Activated T-helper 2 cell treated with anti-CD3 and anti-CD28 coated beads, Interferon-gamma antibody, Interleukin-2, Interleukin-4, amounts not matched to agents 10 μg/mL and 5 μg/mL and 100 μg/mL, durations not matched to agents 14 hours and 24 hours and 36 hours (primary cell): ENCODE measurements around the gene CSMD2. TPM values are rescaled to one million over a fixed set of nuclear protein-coding genes. Genes with fewer than 3 reads are reported as not detected.

Experiments
- DNase-seq: peaks from one replicate; pipeline ENCODE4 v3.0.0; 2021; ENCODE audit warnings: low spot score
- H3K27ac Mint-ChIP-seq: one replicate; pipeline ENCODE4 v1.8.0; 2021; ENCODE audit warnings: mixed read lengths
- H3K27me3 Mint-ChIP-seq: one replicate; pipeline ENCODE4 v1.8.0; 2021; ENCODE audit warnings: low read depth, mixed read lengths
- H3K36me3 Mint-ChIP-seq: one replicate; pipeline ENCODE4 v1.8.0; 2021; ENCODE audit warnings: low read depth, mixed read lengths
- H3K4me1 Mint-ChIP-seq: one replicate; pipeline ENCODE4 v1.8.0; 2021; ENCODE audit warnings: low read depth, mixed read lengths
- H3K4me3 Mint-ChIP-seq: one replicate; pipeline ENCODE4 v1.8.0; 2021; ENCODE audit warnings: low read depth, mild to moderate bottlenecking, moderate library complexity, mixed read lengths
- H3K9me3 Mint-ChIP-seq: one replicate; pipeline ENCODE4 v1.8.0; 2021; ENCODE audit warnings: mixed read lengths
- intact Hi-C: fragments of 100-400 bp; cut with micrococcal nuclease; formaldehyde crosslinking; loops from one replicate; pipeline ENCODE4 v1.15.1; 2023
- total RNA-seq: library from RNA; stranded (reverse); gene quantifications from 2 replicates; pipeline ENCODE4 v1.2.3, GENCODE V29; 2022

Gene CSMD2
- total RNA-seq, 1 donor from 2014 or later, result not detected

DNA sequence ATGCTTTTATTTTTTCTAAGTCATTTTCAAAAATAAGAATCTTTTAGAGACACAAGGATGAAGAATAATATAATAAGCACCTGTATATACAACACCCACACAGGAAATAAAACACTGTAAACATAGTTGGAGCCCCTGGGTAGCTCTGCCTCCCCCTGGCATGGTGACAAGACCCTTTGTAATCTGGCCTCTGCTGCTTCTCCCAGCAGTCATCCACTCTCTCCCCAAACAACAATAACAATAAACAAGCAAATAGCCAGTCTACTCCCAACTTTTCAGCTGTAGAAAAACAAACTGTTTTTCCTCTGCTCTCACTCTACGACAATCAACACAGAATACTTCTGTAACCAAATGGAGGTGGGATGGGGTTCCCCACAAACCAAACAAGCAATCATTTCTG lies 110.1 kb downstream of the CSMD2 start:
- Mint-ChIP-seq H3K36me3 (no peaks in the 10 kb centered on the region), H3K27me3 (no peaks in the 10 kb centered on the region), H3K9me3 (no peaks in the 10 kb centered on the region), H3K4me1 (no peaks in the 10 kb centered on the region), H3K4me3 (no peak overlapping the region), H3K27ac (no peak overlapping the region)
- DNase-seq, result no peak
- intact Hi-C loops, result no loop called here

DNA sequence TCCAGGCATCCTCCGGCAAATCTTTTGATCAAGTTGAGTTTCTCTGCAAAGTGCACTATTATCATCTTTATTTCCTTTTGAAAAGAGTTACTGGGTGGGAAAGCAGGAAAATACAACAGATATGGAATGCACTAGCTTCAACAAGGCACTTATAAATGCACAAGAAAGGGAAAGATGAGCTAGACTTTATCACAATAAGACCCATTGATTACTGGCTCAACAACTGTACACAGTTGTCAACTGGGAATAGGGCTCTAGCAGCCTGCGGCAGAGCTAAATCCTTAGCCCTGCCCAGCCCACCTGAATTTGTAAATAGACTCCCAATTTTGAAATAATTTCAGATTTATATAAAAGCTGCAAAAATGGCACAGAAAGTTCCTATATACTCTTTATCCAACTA lies 111.4 kb downstream of the CSMD2 start:
- Mint-ChIP-seq H3K27ac (no peak overlapping the region), H3K4me1 (no peaks in the 10 kb centered on the region), H3K4me3 (no peak overlapping the region), H3K9me3 (no peaks in the 10 kb centered on the region), H3K36me3 (no peaks in the 10 kb centered on the region), H3K27me3 (no peaks in the 10 kb centered on the region)
- DNase-seq, result no peak
- intact Hi-C loops, result no loop called here

- Mint-ChIP-seq H3K9me3 (no peaks in the 10 kb centered on the region), H3K27me3 (no peaks in the 10 kb centered on the region), H3K36me3 (no peaks in the 10 kb centered on the region), H3K4me1 (no peaks in the 10 kb centered on the region), H3K27ac (no peak overlapping the region), H3K4me3 (no peak overlapping the region)
- intact Hi-C loops, result no loop called here
- DNase-seq, result no peak
These were observed 112.5 kb downstream of the CSMD2 start for GRCh38 chr1:34052565-34052964.

- H3K9me3 Mint-ChIP-seq, result no peaks in the 10 kb centered on the region
These were observed 114.1 kb downstream of the CSMD2 start for GRCh38 chr1:34050709-34051485.

GRCh38 chr1:34049994-34050393 lies 115.0 kb downstream of the CSMD2 start:
- intact Hi-C loops, result no loop called here
- H3K27me3 Mint-ChIP-seq, result no peaks in the 10 kb centered on the region
- H3K4me3 Mint-ChIP-seq, result no peak overlapping the region
- H3K27ac Mint-ChIP-seq, result no peak overlapping the region
- no peaks in the 10 kb centered on the region for H3K9me3 Mint-ChIP-seq
- DNase-seq, result no peak
- H3K4me1 Mint-ChIP-seq, result no peaks in the 10 kb centered on the region
- no peaks in the 10 kb centered on the region for H3K36me3 Mint-ChIP-seq

More at GRCh38 chr1:34050709-34051485, 114.1 kb downstream of the CSMD2 start:
- DNase-seq, result no peak
- Mint-ChIP-seq H3K27me3 (no peaks in the 10 kb centered on the region), H3K4me1 (no peaks in the 10 kb centered on the region), H3K27ac (no peak overlapping the region), H3K36me3 (no peaks in the 10 kb centered on the region), H3K4me3 (no peak overlapping the region)
- intact Hi-C loops, result no loop called here

- Mint-ChIP-seq H3K4me1 (no peaks in the 10 kb centered on the region), H3K4me3 (no peak overlapping the region), H3K9me3 (no peaks in the 10 kb centered on the region), H3K36me3 (no peaks in the 10 kb centered on the region), H3K27me3 (no peaks in the 10 kb centered on the region), H3K27ac (no peak overlapping the region)
- intact Hi-C loops, result no loop called here
- DNase-seq, result no peak
These were observed 115.6 kb downstream of the CSMD2 start for GRCh38 chr1:34049477-34049876.

GRCh38 chr1:34037856-34038255 lies 127.2 kb downstream of the CSMD2 start:
- Mint-ChIP-seq H3K9me3 (no peaks in the 10 kb centered on the region), H3K4me3 (no peak overlapping the region), H3K4me1 (no peaks in the 10 kb centered on the region), H3K27ac (no peak overlapping the region), H3K27me3 (no peaks in the 10 kb centered on the region), H3K36me3 (no peaks in the 10 kb centered on the region)
- DNase-seq, result no peak
- intact Hi-C loops, result no loop called here

DNA sequence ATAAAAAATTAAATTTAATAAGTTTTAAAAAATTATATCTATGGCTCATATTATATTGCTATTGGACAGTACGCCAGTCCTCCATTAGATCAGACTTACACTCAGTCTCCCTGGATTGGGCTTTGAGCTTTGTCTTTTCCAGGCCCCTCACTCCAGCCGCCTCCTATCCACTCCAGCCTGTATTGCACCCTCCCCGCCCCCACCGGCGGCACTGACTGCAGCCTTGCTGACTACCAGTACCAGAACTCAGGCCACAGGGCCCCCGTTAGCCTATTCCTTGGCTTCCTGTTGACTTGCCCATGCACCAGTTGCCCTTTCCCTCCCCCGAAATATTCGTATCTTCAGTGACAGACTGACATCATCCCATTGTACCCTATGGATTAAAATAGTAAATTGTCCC lies 127.9 kb downstream of the CSMD2 start:
- intact Hi-C loops, result no loop called here
- DNase-seq, result no peak
- no peaks in the 10 kb centered on the region for H3K36me3 Mint-ChIP-seq
- H3K9me3 Mint-ChIP-seq, result no peaks in the 10 kb centered on the region
- no peaks in the 10 kb centered on the region for H3K27me3 Mint-ChIP-seq
- H3K4me1 Mint-ChIP-seq, result no peaks in the 10 kb centered on the region
- no peak overlapping the region for H3K27ac Mint-ChIP-seq
- H3K4me3 Mint-ChIP-seq, result no peak overlapping the region

GRCh38 chr1:34034036-34034435 lies 131.0 kb downstream of the CSMD2 start:
- H3K36me3 Mint-ChIP-seq, result no peaks in the 10 kb centered on the region
- H3K27me3 Mint-ChIP-seq, result no peaks in the 10 kb centered on the region
- no peak for DNase-seq
- H3K27ac Mint-ChIP-seq, result no peak overlapping the region
- H3K9me3 Mint-ChIP-seq, result no peaks in the 10 kb centered on the region
- no peak overlapping the region for H3K4me3 Mint-ChIP-seq
- no peaks in the 10 kb centered on the region for H3K4me1 Mint-ChIP-seq
- intact Hi-C loops, result no loop called here

DNA sequence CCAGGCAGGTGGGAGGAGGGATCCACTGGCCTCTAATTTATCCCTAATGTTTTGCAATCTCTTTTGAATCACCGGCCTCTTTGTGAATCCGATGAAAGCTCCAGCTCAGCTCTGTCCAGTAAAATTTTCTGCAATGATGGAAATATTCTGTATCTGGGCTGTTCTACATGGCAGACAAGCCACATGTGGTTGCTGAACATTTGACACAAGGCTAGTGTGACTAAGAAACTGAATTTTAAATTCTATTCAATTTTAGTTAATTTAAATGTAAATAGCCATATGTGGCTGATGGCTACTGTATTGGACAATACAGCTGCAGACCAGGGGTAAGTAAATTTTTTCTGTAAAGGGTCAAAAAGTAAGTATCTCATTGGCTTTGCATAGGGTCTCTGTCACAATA lies 135.1 kb downstream of the CSMD2 start:
- Mint-ChIP-seq H3K27me3 (peaks cover 3% of the 10 kb centered on the region), H3K36me3 (no peaks in the 10 kb centered on the region), H3K27ac (no peak overlapping the region), H3K4me3 (no peak overlapping the region), H3K4me1 (no peaks in the 10 kb centered on the region), H3K9me3 (no peaks in the 10 kb centered on the region)
- DNase-seq, result no peak
- intact Hi-C loops, result no loop called here

DNA sequence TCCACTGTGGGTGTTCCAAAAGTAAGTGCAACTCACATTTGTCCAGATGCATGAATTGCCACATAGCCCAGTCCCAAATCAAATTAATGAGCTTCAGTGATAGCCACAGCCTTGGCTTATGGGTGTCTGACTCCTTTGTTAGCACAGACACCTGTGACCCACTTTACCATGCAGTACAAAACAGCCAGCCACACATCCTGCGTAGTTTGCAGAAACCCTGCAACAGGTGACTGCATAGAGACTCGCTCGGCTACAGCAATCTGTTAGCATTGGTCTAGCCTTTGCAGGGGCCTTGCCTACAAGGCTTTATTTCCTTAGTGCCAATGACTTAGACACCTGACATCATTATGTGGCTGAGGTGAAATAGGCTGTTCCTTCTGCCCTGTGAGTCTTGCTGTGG lies 135.5 kb downstream of the CSMD2 start:
- Mint-ChIP-seq H3K36me3 (no peaks in the 10 kb centered on the region), H3K27ac (no peak overlapping the region), H3K27me3 (peaks cover 3% of the 10 kb centered on the region), H3K4me1 (no peaks in the 10 kb centered on the region), H3K9me3 (no peaks in the 10 kb centered on the region), H3K4me3 (no peak overlapping the region)
- intact Hi-C loops, result no loop called here
- DNase-seq, result no peak

DNA sequence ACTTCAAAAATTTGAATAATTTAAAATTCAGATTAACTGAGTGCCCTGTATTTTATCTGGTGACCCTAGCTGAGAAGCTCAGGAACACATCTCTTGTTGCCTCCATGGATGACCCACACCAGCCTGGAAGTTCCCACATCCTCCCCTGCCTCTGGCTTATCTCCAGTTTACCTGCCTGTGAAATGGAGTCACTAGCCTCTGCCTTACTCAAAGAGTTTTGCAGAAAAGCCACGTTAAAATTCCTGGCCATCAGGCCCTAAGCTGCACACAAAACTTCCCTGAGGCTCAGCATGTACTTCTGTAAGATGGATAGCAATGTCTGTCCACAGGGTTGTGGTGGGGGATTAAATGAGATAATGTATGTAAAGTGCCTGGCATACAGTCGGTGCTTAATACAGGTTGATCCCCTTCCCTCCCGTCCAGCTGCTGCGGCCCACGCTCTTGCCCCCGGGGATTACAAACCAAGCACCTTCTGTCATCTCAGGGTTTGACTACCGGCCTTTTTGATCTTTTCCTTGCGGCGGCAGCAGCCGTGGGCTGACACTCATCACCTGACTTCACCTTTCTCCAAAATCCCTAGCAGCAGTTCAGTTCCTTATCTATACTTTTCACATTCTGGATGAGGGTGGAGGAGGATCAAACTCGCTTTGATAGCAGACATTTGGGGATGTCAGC lies 136.5 kb downstream of the CSMD2 start:
- H3K9me3 Mint-ChIP-seq, result no peaks in the 10 kb centered on the region
- no peaks in the 10 kb centered on the region for H3K4me1 Mint-ChIP-seq
- H3K27me3 Mint-ChIP-seq, result peaks cover 3% of the 10 kb centered on the region
- H3K27ac Mint-ChIP-seq, result no peak overlapping the region
- H3K4me3 Mint-ChIP-seq, result no peak overlapping the region
- DNase-seq, result no peak
- intact Hi-C loops, result no loop called here
- H3K36me3 Mint-ChIP-seq, result no peaks in the 10 kb centered on the region

DNA sequence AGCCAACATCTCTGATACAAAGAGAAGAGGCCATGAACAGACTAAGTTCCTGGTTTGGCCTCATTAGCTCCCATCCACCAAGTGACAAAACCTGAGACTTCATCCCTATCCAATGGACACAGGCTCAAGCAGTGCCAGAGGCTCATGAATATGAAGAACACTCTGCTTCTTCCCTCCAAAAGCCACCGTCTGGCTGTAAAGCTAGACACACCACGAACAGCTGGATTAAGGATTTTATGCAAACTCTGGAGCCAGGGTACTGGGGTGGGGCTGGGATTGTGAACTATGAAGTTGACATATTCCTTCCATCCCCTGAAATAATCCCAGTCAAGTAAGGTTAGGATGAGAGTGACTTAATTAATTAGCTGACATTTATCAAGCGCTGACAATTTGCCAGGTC lies 139.4 kb downstream of the CSMD2 start:
- no peak for DNase-seq
- no peak overlapping the region for H3K4me3 Mint-ChIP-seq

More for the DNA sequence above, 139.4 kb downstream of the CSMD2 start:
- Mint-ChIP-seq H3K4me1 (no peaks in the 10 kb centered on the region), H3K9me3 (no peaks in the 10 kb centered on the region), H3K27me3 (peaks cover 4% of the 10 kb centered on the region), H3K36me3 (no peaks in the 10 kb centered on the region), H3K27ac (no peak overlapping the region)
- intact Hi-C loops, result no loop called here
